H9 (cell line): Measurements from ENCODE around the gene MED13L. TPM values are rescaled to one million over a fixed set of nuclear protein-coding genes. Genes with fewer than 3 reads are reported as not detected.

Source experiments
- DNase-seq: peaks from one replicate; pipeline ENCODE4 v3.0.0-alpha.2; 2017
- H2AFZ ChIP-seq: one replicate; pipeline ENCODE4 v1.6.1; 2013; ENCODE audit warnings: mild to moderate bottlenecking, low read length, control low read depth, moderate library complexity
- H2AK5ac ChIP-seq: 2 replicates; pipeline ENCODE4 v1.6.1; 2013; ENCODE audit warnings: low read length, control low read depth, mixed read lengths; ENCODE audit not compliant: insufficient read length
- H2BK120ac ChIP-seq: one replicate; pipeline ENCODE4 v1.6.1; 2013; ENCODE audit warnings: low read depth, mild to moderate bottlenecking, low read length, control low read depth, inconsistent platforms; ENCODE audit not compliant: poor library complexity, severe bottlenecking
- H2BK12ac ChIP-seq: 2 replicates; pipeline ENCODE4 v1.6.1; 2013; ENCODE audit warnings: low read length, control low read depth, mixed read lengths, low read depth; ENCODE audit not compliant: insufficient read length
- H2BK15ac ChIP-seq: 2 replicates; pipeline ENCODE4 v1.6.1; 2013; ENCODE audit warnings: low read depth, low read length, control low read depth
- H2BK20ac ChIP-seq: one replicate; pipeline ENCODE4 v1.6.1; 2013; ENCODE audit warnings: low read depth, mild to moderate bottlenecking, low read length, control low read depth, inconsistent platforms; ENCODE audit not compliant: poor library complexity, severe bottlenecking
- H2BK5ac ChIP-seq: 2 replicates; pipeline ENCODE4 v1.6.1; 2013; ENCODE audit warnings: low read length, control low read depth, mixed read lengths; ENCODE audit not compliant: insufficient read length
- H3K14ac ChIP-seq: 2 replicates; pipeline ENCODE4 v1.6.1; 2013; ENCODE audit warnings: low read length, control low read depth; ENCODE audit not compliant: insufficient read depth
- H3K18ac ChIP-seq: 2 replicates; pipeline ENCODE4 v1.6.1; 2013; ENCODE audit warnings: low read depth, mild to moderate bottlenecking, mixed read lengths, low read length, control low read depth; ENCODE audit not compliant: insufficient read length
- H3K23ac ChIP-seq: 2 replicates; pipeline ENCODE4 v1.6.1; 2013; ENCODE audit warnings: low read length, control low read depth, mixed read lengths, low read depth; ENCODE audit not compliant: insufficient read length
- H3K23me2 ChIP-seq: 2 replicates; pipeline ENCODE4 v1.6.1; 2013; ENCODE audit warnings: low read depth, mild to moderate bottlenecking, mixed read lengths, low read length, control low read depth; ENCODE audit not compliant: insufficient read length, poor library complexity, severe bottlenecking
- H3K27ac ChIP-seq: 2 replicates; pipeline ENCODE4 v1.5.1; 2013; ENCODE audit warnings: low read length, control low read depth, mixed read lengths, low read depth; ENCODE audit not compliant: insufficient read length
- H3K27me3 ChIP-seq: 2 replicates; pipeline ENCODE4 v1.6.1; 2013; ENCODE audit warnings: low read length, control low read depth, inconsistent platforms; ENCODE audit not compliant: insufficient read depth
- H3K4ac ChIP-seq: 2 replicates; pipeline ENCODE4 v1.6.1; 2013; ENCODE audit warnings: low read depth, mild to moderate bottlenecking, control low read depth, inconsistent platforms, low read length, moderate library complexity
- H3K4me1 ChIP-seq: 2 replicates; pipeline ENCODE4 v1.6.1; 2013; ENCODE audit warnings: low read length, control low read depth, inconsistent platforms; ENCODE audit not compliant: insufficient read depth
- H3K4me2 ChIP-seq: 2 replicates; pipeline ENCODE4 v1.6.1; 2013; ENCODE audit warnings: low read length, control low read depth, mixed read lengths; ENCODE audit not compliant: insufficient read length, insufficient read depth
- H3K56ac ChIP-seq: 2 replicates; pipeline ENCODE4 v1.6.1; 2013; ENCODE audit warnings: low read depth, mild to moderate bottlenecking, mixed read lengths, low read length, control low read depth; ENCODE audit not compliant: insufficient read length
- H3K79me1 ChIP-seq: 2 replicates; pipeline ENCODE4 v1.6.1; 2013; ENCODE audit warnings: low read depth, mild to moderate bottlenecking, moderate library complexity, low read length, control low read depth, inconsistent platforms; ENCODE audit not compliant: insufficient read depth, poor library complexity, severe bottlenecking
- H3K79me2 ChIP-seq: 2 replicates; pipeline ENCODE4 v1.6.1; 2013; ENCODE audit warnings: low read length, control low read depth, inconsistent platforms; ENCODE audit not compliant: insufficient read depth
- H3K9ac ChIP-seq: 2 replicates; pipeline ENCODE4 v1.6.1; 2013; ENCODE audit warnings: low read length, control low read depth, mixed read lengths; ENCODE audit not compliant: insufficient read length; ENCODE audit errors: extremely low read depth
- H3K9me3 ChIP-seq: one replicate; pipeline ENCODE4 v1.6.1; 2013; ENCODE audit warnings: low read depth, low read length, inconsistent platforms; ENCODE audit not compliant: control insufficient read depth
- H3T11ph ChIP-seq: one replicate; pipeline ENCODE4 v1.6.1; 2013; ENCODE audit warnings: mild to moderate bottlenecking, low read length, control low read depth, inconsistent platforms
- H4K20me1 ChIP-seq: one replicate; pipeline ENCODE4 v1.6.1; 2013; ENCODE audit not compliant: control insufficient read depth, insufficient read length, insufficient read depth
- H4K5ac ChIP-seq: 2 replicates; pipeline ENCODE4 v1.6.1; 2013; ENCODE audit warnings: low read depth, mild to moderate bottlenecking, mixed read lengths, low read length, control low read depth; ENCODE audit not compliant: insufficient read length
- H4K8ac ChIP-seq: replicated peaks from 2 replicates; pipeline ENCODE4 v1.6.1; 2013; ENCODE audit warnings: low read length, control low read depth, mixed read lengths, low read depth; ENCODE audit not compliant: insufficient read length
- H4K91ac ChIP-seq: 2 replicates; pipeline ENCODE4 v1.6.1; 2013; ENCODE audit warnings: low read depth, mild to moderate bottlenecking, moderate library complexity, mixed read lengths, low read length, control low read depth; ENCODE audit not compliant: insufficient read length
- H3K27ac Mint-ChIP-seq, 3 experiments: 2 replicates in 2 of 3; 3 replicates in 1 of 3; pipeline ENCODE4 v1.8.0; 2020 to 2021; ENCODE audit warnings: mixed read lengths in 3 of 3, mild to moderate bottlenecking in 1 of 3, moderate library complexity in 1 of 3
- H3K27me3 Mint-ChIP-seq: 2 replicates; pipeline ENCODE4 v1.8.0; 2021; ENCODE audit warnings: low read depth, mild to moderate bottlenecking, moderate library complexity, mixed read lengths
- H3K36me3 Mint-ChIP-seq, 3 experiments: 2 replicates in 2 of 3; 3 replicates in 1 of 3; pipeline ENCODE4 v1.8.0; 2020 to 2021; ENCODE audit warnings: low read depth in 3 of 3, mixed read lengths in 3 of 3; ENCODE audit not compliant: insufficient read depth in 1 of 3
- H3K4me1 Mint-ChIP-seq, 2 experiments: 2 replicates each; pipeline ENCODE4 v1.8.0; 2020; ENCODE audit warnings: mixed read lengths in 2 of 2
- H3K4me3 Mint-ChIP-seq, 2 experiments: 2 replicates in 1 of 2; 3 replicates in 1 of 2; pipeline ENCODE4 v1.8.0; 2020 to 2021; ENCODE audit warnings: mild to moderate bottlenecking in 2 of 2, mixed read lengths in 2 of 2, moderate library complexity in 1 of 2
- H3K9me3 Mint-ChIP-seq, 2 experiments: 2 replicates in 1 of 2; 3 replicates in 1 of 2; pipeline ENCODE4 v1.8.0; 2020; ENCODE audit warnings: mild to moderate bottlenecking in 2 of 2, mixed read lengths in 2 of 2, moderate library complexity in 1 of 2
- CTCF ChIP-seq: fragments of 200-600 bp; sonication (generic); conservative IDR thresholded peaks from 3 replicates; pipeline ENCODE4 v1.8.0; 2021; ENCODE audit warnings: antibody characterized with exemption, mild to moderate bottlenecking
- WGBS: extraction: QIAGEN DNeasy Blood & Tissue Kit; methylation state at CpG from one replicate; pipeline ENCODE4 v1.1.7; 2013; ENCODE audit warnings: missing lambda C conversion rate, low lambda C conversion rate, mixed read lengths; ENCODE audit not compliant: insufficient read length; ENCODE audit errors: extremely low coverage; 5-methylcytosine and 5-hydroxymethylcytosine counted together
- total RNA-seq: library from RNA; stranded (reverse); gene quantifications from 2 replicates; pipeline ENCODE4 v1.2.1, GENCODE V29; 2021

MED13L gene
- total RNA-seq, 1 experiment from 2014 or later, result 52.4 TPM

GRCh38 chr12:116204169-116204568 is 73.3 kb downstream of the MED13L start:
- H3K56ac ChIP-seq, result no peak overlapping the region
- Mint-ChIP-seq H3K4me3 (no peak overlapping the region), H3K9me3 (no peaks in the 10 kb centered on the region), H3K36me3 (no peaks in the 10 kb centered on the region), H3K4me1 (peaks cover 24 to 35% of the 10 kb centered on the region in 2 experiments), H3K27me3 (no peaks in the 10 kb centered on the region), H3K27ac (peak overlapping the region in 1 of 3 experiments; percentile 15; a peak in 1 of 7 replicates)
- H3K9ac ChIP-seq, result no peak overlapping the region
- no peak overlapping the region for H2BK5ac ChIP-seq
- no peaks in the 10 kb centered on the region for H3K9me3 ChIP-seq
- no peak overlapping the region for H3K23ac ChIP-seq
- no peak overlapping the region for H3T11ph ChIP-seq
- WGBS, result no CpG with 5 or more reads among the region's 4 CpGs
- H2BK12ac ChIP-seq, result no peak overlapping the region
- H3K27ac ChIP-seq, result no peak overlapping the region
- H3K14ac ChIP-seq, result no peak overlapping the region
- H3K18ac ChIP-seq, result no peak overlapping the region
- H3K4ac ChIP-seq, result no peak overlapping the region
- H4K91ac ChIP-seq, result no peak overlapping the region
- H4K5ac ChIP-seq, result no peak overlapping the region
- no peaks in the 10 kb centered on the region for H3K23me2 ChIP-seq
- no peaks in the 10 kb centered on the region for H3K27me3 ChIP-seq
- no peak overlapping the region for H4K8ac ChIP-seq
- no peak overlapping the region for H3K4me2 ChIP-seq
- H2BK15ac ChIP-seq, result no peak overlapping the region
- no peak for TF ChIP-seq CTCF
- no peaks in the 10 kb centered on the region; the same call in 1 of the 2 replicates for H3K4me1 ChIP-seq
- H2BK120ac ChIP-seq, result no peak overlapping the region
- H2AK5ac ChIP-seq, result no peak overlapping the region
- H3K79me2 ChIP-seq, result peaks cover 4% of the 10 kb centered on the region; the same call in 1 of the 2 replicates
- H2BK20ac ChIP-seq, result no peak overlapping the region
- peaks cover 7% of the 10 kb centered on the region for H3K79me1 ChIP-seq
- no peaks in the 10 kb centered on the region for H4K20me1 ChIP-seq
- H2AFZ ChIP-seq, result no peak overlapping the region
- DNase-seq, result no peak
